SK-N-MC (cell line): Measurements from ENCODE around the gene ANKRD11.

ENCODE experiments used
- EZH2 ChIP-seq: fragments of 200-600 bp; sonication (generic); IDR thresholded peaks from one replicate; pipeline ENCODE4 v1.6.1; 2017; ENCODE audit warnings: antibody characterized with exemption
- POLR2AphosphoS5 ChIP-seq: IDR thresholded peaks from 2 replicates; pipeline ENCODE4 v1.6.1; 2012; ENCODE audit warnings: mild to moderate bottlenecking, low read depth, low read length, borderline replicate concordance

- TF ChIP-seq EZH2 (no peak), POLR2AphosphoS5 (no peak)
Measured at GRCh38 chr16:89257281-89257731, 233.1 kb downstream of the ANKRD11 start.
